Keratinocyte (primary cell): Measurements from ENCODE around the gene PEPD. TPM values are rescaled to one million over a fixed set of nuclear protein-coding genes. Genes with fewer than 3 reads are reported as not detected.
A peak's percentile ranks its signal among the peaks of the same experiment; 100 is the strongest.

Experiments
- DNase-seq: peaks from one replicate; pipeline ENCODE4 v3.0.0-alpha.2; 2011; ENCODE audit warnings: low read depth, missing footprints, low spot score
- FAIRE-seq: peaks from 2 replicates; lab custom pipeline; 2011; peaks lifted over from hg19 to GRCh38; lab: Jason Lieb, UNC
- H2AFZ ChIP-seq: 2 replicates; pipeline ENCODE4 v1.6.0; 2012; ENCODE audit warnings: low read length, control low read depth, inconsistent platforms; ENCODE audit not compliant: control insufficient read depth
- H3K27ac ChIP-seq: 2 replicates; pipeline ENCODE4 v1.5.1; 2011; ENCODE audit warnings: low read length; ENCODE audit not compliant: control insufficient read depth, insufficient read depth
- H3K27me3 ChIP-seq: 3 replicates; pipeline ENCODE4 v1.6.0; 2011; ENCODE audit warnings: low read length; ENCODE audit not compliant: control insufficient read depth, insufficient read depth; ENCODE audit errors: extremely low read depth
- H3K36me3 ChIP-seq, 2 experiments: 2 replicates in 1 of 2; 3 replicates in 1 of 2; pipeline ENCODE4 v1.5.1; 2011; ENCODE audit warnings: low read length in 2 of 2, mild to moderate bottlenecking in 1 of 2; ENCODE audit not compliant: control insufficient read depth in 2 of 2, insufficient read depth in 2 of 2; ENCODE audit errors: extremely low read depth in 1 of 2
- H3K4me1 ChIP-seq: 3 replicates; pipeline ENCODE4 v1.5.1; 2011; ENCODE audit warnings: low read length; ENCODE audit not compliant: control insufficient read depth, insufficient read depth; ENCODE audit errors: extremely low read depth
- H3K4me2 ChIP-seq: 3 replicates; pipeline ENCODE4 v1.6.0; 2011; ENCODE audit warnings: low read depth, low read length; ENCODE audit not compliant: control insufficient read depth, insufficient read depth; ENCODE audit errors: extremely low read depth
- H3K4me3 ChIP-seq, 3 experiments: fragments of 200-600 bp in 1 of 3; sonication (generic) in 1 of 3; 2 replicates in 2 of 3; 3 replicates in 1 of 3; pipeline ENCODE4 v1.5.1; 2011 to 2016; ENCODE audit warnings: low read length in 3 of 3, mild to moderate bottlenecking in 3 of 3, control low read depth in 2 of 3, inconsistent platforms in 1 of 3, low read depth in 1 of 3, mixed read lengths in 1 of 3, mixed run types in 1 of 3, moderate library complexity in 1 of 3; ENCODE audit not compliant: control insufficient read depth in 2 of 3, insufficient read depth in 2 of 3; ENCODE audit errors: extremely low read depth in 1 of 3
- H3K79me2 ChIP-seq: 2 replicates; pipeline ENCODE4 v1.6.0; 2012; ENCODE audit warnings: low read length; ENCODE audit not compliant: control insufficient read depth, insufficient read depth
- H3K9ac ChIP-seq: 3 replicates; pipeline ENCODE4 v1.6.0; 2011; ENCODE audit warnings: low read length; ENCODE audit not compliant: control insufficient read depth, insufficient read depth; ENCODE audit errors: extremely low read depth
- H3K9me1 ChIP-seq: 3 replicates; pipeline ENCODE4 v1.6.0; 2011; ENCODE audit warnings: low read length; ENCODE audit not compliant: control insufficient read depth, insufficient read depth; ENCODE audit errors: extremely low read depth
- H3K9me3 ChIP-seq: 2 replicates; pipeline ENCODE4 v1.5.1; 2012; ENCODE audit warnings: low read depth, low read length; ENCODE audit not compliant: control insufficient read depth
- H4K20me1 ChIP-seq: 3 replicates; pipeline ENCODE4 v1.6.0; 2011; ENCODE audit warnings: low read length; ENCODE audit not compliant: control insufficient read depth, insufficient read depth; ENCODE audit errors: extremely low read depth
- CTCF ChIP-seq, 3 experiments: IDR thresholded peaks in 1 of 3; conservative IDR thresholded peaks in 1 of 3; optimal IDR thresholded peaks in 1 of 3; 2 replicates in 2 of 3; 3 replicates in 1 of 3; pipeline versions ENCODE3 to v1.5.1; 2011; ENCODE audit warnings: low read length in 3 of 3, mild to moderate bottlenecking in 3 of 3, moderate library complexity in 2 of 3, control low read depth in 1 of 3, inconsistent platforms in 1 of 3; ENCODE audit not compliant: insufficient read depth in 2 of 3; ENCODE audit errors: extremely low read depth in 1 of 3
- EZH2 ChIP-seq: IDR thresholded peaks from one replicate; pipeline ENCODE4 v1.6.1; 2012; ENCODE audit warnings: inconsistent platforms, mild to moderate bottlenecking, low read length, moderate library complexity
- dilution Hi-C: fragments of 300-500 bp; cut with MboI; formaldehyde crosslinking; loops from one replicate; pipeline ENCODE4 v1.7.0; 2020; ENCODE audit warnings: low sequenced_read_pairs; ENCODE audit not compliant: extremely low pct_ligation_motif_present
- polyA plus RNA-seq, 5 experiments: library from polyadenylated mRNA; depleted of rRNA in 3 of 5; stranded (reverse) in 3 of 5; stranded (forward) in 1 of 5; unstranded in 1 of 5; fragments of >200 nt; gene quantifications; 1 replicate in 1 of 5; 2 replicates in 3 of 5; 3 replicates in 1 of 5; pipeline versions ENCODE4 v1.2.1 to v1.2.3, GENCODE V29; 2011 to 2012; ENCODE audit warnings: missing spikeins in 2 of 5, low read depth in 1 of 5, low replicate concordance in 1 of 5

Gene PEPD
- polyA plus RNA-seq, 1 donor (not counting 4 experiments of a cell fraction or from before 2014, with no cell fraction given), result 36.9 TPM

GRCh38 chr19:33340991-33341390 is 180.6 kb downstream of the PEPD start:
- Histone ChIP-seq H3K9ac (no peak overlapping the region), H3K4me1 (peaks cover 6% of the 10 kb centered on the region), H3K9me1 (no peaks in the 10 kb centered on the region), H3K9me3 (no peaks in the 10 kb centered on the region), H3K36me3 (no peaks in the 10 kb centered on the region), H3K4me2 (no peak overlapping the region), H3K4me3 (no peak overlapping the region), H3K79me2 (no peaks in the 10 kb centered on the region), H2AFZ (no peak overlapping the region), H4K20me1 (no peaks in the 10 kb centered on the region), H3K27me3 (peaks cover 4% of the 10 kb centered on the region), H3K27ac (no peak overlapping the region)
- no peak for TF ChIP-seq EZH2
- no peak for TF ChIP-seq CTCF (optimal IDR thresholded peaks at IDR 0.05 in 1 of 3, IDR thresholded peaks at IDR 0.05 in 1 of 3, conservative IDR thresholded peaks at IDR 0.05 in 1 of 3; ENCODE audit: extremely low read depth in 1 of 3, insufficient read depth in 2 of 3, low read length in 3 of 3)
- DNase-seq (no peak), FAIRE-seq (no peak)
- dilution Hi-C loops, result no loop called here

- no peak overlapping the region for H3K4me3 ChIP-seq
- H3K36me3 ChIP-seq, result no peaks in the 10 kb centered on the region
- H3K27ac ChIP-seq, result no peak overlapping the region
- no peaks in the 10 kb centered on the region for H3K79me2 ChIP-seq
- no peaks in the 10 kb centered on the region for H4K20me1 ChIP-seq
- H3K27me3 ChIP-seq, result no peaks in the 10 kb centered on the region
- no peaks in the 10 kb centered on the region for H3K9me1 ChIP-seq
- no peak for TF ChIP-seq CTCF (optimal IDR thresholded peaks at IDR 0.05 in 1 of 3, IDR thresholded peaks at IDR 0.05 in 1 of 3, conservative IDR thresholded peaks at IDR 0.05 in 1 of 3; ENCODE audit: extremely low read depth in 1 of 3, insufficient read depth in 2 of 3, low read length in 3 of 3)
- TF ChIP-seq EZH2, result no peak
- H2AFZ ChIP-seq, result no peak overlapping the region
- no peak overlapping the region for H3K4me2 ChIP-seq
- no peaks in the 10 kb centered on the region for H3K9me3 ChIP-seq
- dilution Hi-C loops, result no loop called here
- FAIRE-seq, result peak; percentile 71
- peaks cover 6% of the 10 kb centered on the region for H3K4me1 ChIP-seq
- H3K9ac ChIP-seq, result no peak overlapping the region
- peak; percentile 66 for DNase-seq
Measured at GRCh38 chr19:33339016-33339984, 182.3 kb downstream of the PEPD start.

Other genes starting within 250 kb of the PEPD start
- gene CEBPA, start 219.3 kb downstream of the PEPD start, polyA plus RNA-seq, result 1.5 to 6.4 TPM (median 3.6 TPM) in 3 replicates
- gene CEBPG, start 148.1 kb downstream of the PEPD start, polyA plus RNA-seq, result 20.4 to 31.9 TPM (median 22.4 TPM) in 3 replicates
- not detected in 3 replicates for gene CHST8, start 100.2 kb upstream of the PEPD start, polyA plus RNA-seq